Heart right ventricle (tissue), 16 donors: ENCODE measurements around the gene ZNF511. TPM values are rescaled to one million over a fixed set of nuclear protein-coding genes. Genes with fewer than 3 reads are reported as not detected.
"Not testable (repeated sequence)": the region's sequence is repeated elsewhere in the genome, so short reads cannot be mapped to it uniquely, and the experiment has no call there.

Experiments used
- ATAC-seq, 8 donors: fragments of 200-7000 bp; cut with Tn5 transposase; one replicate each; pipeline ENCODE4 v1.9.1; 2020; ENCODE audit warnings: mild to moderate bottlenecking in 8 of 8, moderate library complexity in 8 of 8, moderate number of reproducible peaks in 1 of 8
- DNase-seq, 2 donors: peaks; one replicate each; pipeline ENCODE4 v3.0.0-alpha.2; 2020
- H3K27ac ChIP-seq, 10 donors: fragments of 200-600 bp; sonication (generic) in 2 of 10; one replicate each; pipeline versions ENCODE4 v1.5.0 to v1.8.0; 2020 to 2022; ENCODE audit warnings: mild to moderate bottlenecking in 3 of 10
- H3K27me3 ChIP-seq, 7 donors: fragments of 200-600 bp; one replicate each; pipeline ENCODE4 v1.8.0; 2021 to 2022; ENCODE audit warnings: mild to moderate bottlenecking in 2 of 7
- H3K36me3 ChIP-seq, 9 donors: fragments of 200-600 bp; sonication (generic) in 1 of 9; one replicate each; pipeline versions ENCODE4 v1.5.0 to v1.8.0; 2020 to 2022; ENCODE audit warnings: mild to moderate bottlenecking in 2 of 9
- H3K4me1 ChIP-seq, 9 donors: fragments of 200-600 bp; sonication (generic) in 1 of 9; one replicate each; pipeline versions ENCODE4 v1.5.0 to v1.8.0; 2020 to 2022; ENCODE audit warnings: mild to moderate bottlenecking in 4 of 9
- H3K4me3 ChIP-seq, 10 donors: fragments of 200-600 bp; sonication (generic) in 2 of 10; one replicate each; pipeline versions ENCODE4 v1.5.0 to v1.8.0; 2020 to 2022; ENCODE audit warnings: mild to moderate bottlenecking in 7 of 10, moderate library complexity in 2 of 10
- H3K9me3 ChIP-seq, 11 donors: fragments of 200-600 bp in 10 of 11; sonication (generic) in 2 of 11; one replicate each; pipeline versions ENCODE4 v1.5.0 to v1.8.0; 2013 to 2022; ENCODE audit warnings: mild to moderate bottlenecking in 2 of 11, control low read depth in 1 of 11, moderate library complexity in 1 of 11
- WGBS, 2 donors: extraction: QIAGEN DNeasy Blood & Tissue Kit; methylation state at CpG; one replicate each; pipeline ENCODE4 v1.1.7; 2013; ENCODE audit warnings: inconsistent platforms in 1 of 2; 5-methylcytosine and 5-hydroxymethylcytosine counted together
- intact Hi-C, 10 donors: fragments of 100-400 bp; cut with DNase I; formaldehyde crosslinking; loops; one replicate each; pipeline versions ENCODE4 v1.11.1 to v1.14.2; 2022
- polyA plus RNA-seq, 2 donors: library from polyadenylated mRNA; stranded (reverse); fragments of 200-250 nt; gene quantifications; one replicate each; pipeline ENCODE4 v1.2.3, GENCODE V29; 2013
- total RNA-seq, 10 donors: library from RNA; stranded (reverse); fragmentation: NEBNext Ultra II Directional in 3 of 10; extraction: Animal tissue kit (Norgen Biotek cat#: 25700) in 3 of 10; gene quantifications; one replicate each; pipeline versions ENCODE4 v1.2.1 to v1.2.4, GENCODE V29; 2021 to 2023
- TF ChIP-seq, protein P1 (sequence below), 9 donors: fragments of 200-600 bp; sonication (generic) in 2 of 9; IDR thresholded peaks; one replicate each; pipeline versions ENCODE4 v1.5.0 to v1.8.0; 2021 to 2022; ENCODE audit warnings: antibody characterized with exemption in 9 of 9, mild to moderate bottlenecking in 5 of 9, moderate library complexity in 1 of 9
- donor health status: Arrhythmogenic right ventricular cardiomyopathy.
- donor health status: ischemic (EF 13 %, LVEDD 7.1; RV severe dilation, severe dysfunction).
- donor health status: healthy with polysubstance abuse.
- donor health status: DM: no; HTN: yes; CAD: no.
- donor health status: DM: no; HTN: no; CAD: no.
- donor health status: ischemic (EF 25% LVEDD 6.9; RV normal size, moderate dysfunction).
- donor health status: ischemic (EF 25% LVEDD 5.7; RV mildly dilated, moderate dysfunction).
- donor health status: healthy.
- donor health status: DM: yes; HTN: yes; CAD: no.
- donor health status: Ischemic cardiomyopathy.
- donor health status: ischemic (EF 35%, LVEDD 5.7; RV mildly dilated, moderate dysfunction).
- donor health status: nonischemic (EF 11% LVEDD 7.7; RV severe dilation, severe dysfunction).
- donor health status: DM: yes; HTN: yes; CAD: no.
- donor health status: PGD.
- donor health status: ischemic (EF 29% LVEDD 5.4; RV normal size, mild dysfunction).
- donor health status: nonischemic (EF 23%, LVEDD 6.1; RV moderate dilation, normal function).

The ZNF511 gene
- total and polyA plus RNA-seq, 12 donors = 30.6 to 129 (median 43.5) TPM

DNA sequence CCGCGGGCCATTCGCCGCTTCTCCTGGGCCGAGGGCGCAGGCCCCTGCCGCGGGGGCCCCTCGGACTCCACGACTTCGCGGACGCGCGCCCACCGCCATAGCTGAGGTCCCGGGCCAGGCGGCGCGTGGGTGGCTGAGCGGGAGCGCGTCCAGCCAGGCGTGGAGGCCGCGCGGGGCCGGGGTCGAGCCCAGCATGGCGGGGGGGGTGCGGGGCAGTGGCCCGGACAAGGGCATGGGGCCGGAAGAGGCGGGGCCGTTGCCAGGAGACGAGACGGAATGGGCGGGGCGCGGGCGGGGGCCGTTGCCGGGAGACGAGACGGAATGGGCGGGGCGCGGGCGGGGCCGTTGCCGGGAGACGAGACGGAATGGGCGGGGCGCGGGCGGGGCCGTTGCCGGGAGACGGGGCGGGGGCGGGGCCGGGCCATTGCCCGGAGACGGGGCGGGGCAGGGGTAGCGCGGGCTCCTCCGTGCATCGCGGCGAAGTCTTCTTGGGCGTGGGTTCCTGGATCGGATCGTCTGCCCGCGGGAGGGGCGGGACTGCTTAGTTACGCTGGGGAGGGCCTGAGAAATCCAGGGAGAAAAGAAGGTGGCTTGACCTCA is 46.9 kb upstream of the ZNF511 start:
- TF ChIP-seq, protein P1, sequence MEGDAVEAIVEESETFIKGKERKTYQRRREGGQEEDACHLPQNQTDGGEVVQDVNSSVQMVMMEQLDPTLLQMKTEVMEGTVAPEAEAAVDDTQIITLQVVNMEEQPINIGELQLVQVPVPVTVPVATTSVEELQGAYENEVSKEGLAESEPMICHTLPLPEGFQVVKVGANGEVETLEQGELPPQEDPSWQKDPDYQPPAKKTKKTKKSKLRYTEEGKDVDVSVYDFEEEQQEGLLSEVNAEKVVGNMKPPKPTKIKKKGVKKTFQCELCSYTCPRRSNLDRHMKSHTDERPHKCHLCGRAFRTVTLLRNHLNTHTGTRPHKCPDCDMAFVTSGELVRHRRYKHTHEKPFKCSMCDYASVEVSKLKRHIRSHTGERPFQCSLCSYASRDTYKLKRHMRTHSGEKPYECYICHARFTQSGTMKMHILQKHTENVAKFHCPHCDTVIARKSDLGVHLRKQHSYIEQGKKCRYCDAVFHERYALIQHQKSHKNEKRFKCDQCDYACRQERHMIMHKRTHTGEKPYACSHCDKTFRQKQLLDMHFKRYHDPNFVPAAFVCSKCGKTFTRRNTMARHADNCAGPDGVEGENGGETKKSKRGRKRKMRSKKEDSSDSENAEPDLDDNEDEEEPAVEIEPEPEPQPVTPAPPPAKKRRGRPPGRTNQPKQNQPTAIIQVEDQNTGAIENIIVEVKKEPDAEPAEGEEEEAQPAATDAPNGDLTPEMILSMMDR (IDR thresholded peaks at IDR 0.05) = no peak
- peaks cover 0 to 4% (median 0%) of the 10 kb centered on the region in 9 donors for H3K36me3 ChIP-seq
- 0 to 1% methylated on average over 47 to 72 of the region's 79 CpGs for WGBS, 2 donors
- ATAC-seq (peak; percentile 65 to 89 (median 80)), DNase-seq (peak; percentile 85 to 93)
- H3K4me3 ChIP-seq = peak overlapping the region; percentile 36 to 84 (median 74)
- intact Hi-C loops = no loop called here
- H3K4me1 ChIP-seq = peaks cover 10 to 69% (median 41%) of the 10 kb centered on the region in 9 donors
- H3K9me3 ChIP-seq = no peaks in the 10 kb centered on the region
- no peaks in the 10 kb centered on the region for H3K27me3 ChIP-seq
- peak overlapping the region; percentile 80 to 97 (median 88) for H3K27ac ChIP-seq

- intact Hi-C loops = no loop called here
- 89 to 91% methylated on average over 14 of the region's 14 CpGs for WGBS, 2 donors
Measured at GRCh38 chr10:133262696-133263095, 46.0 kb upstream of the ZNF511 start.

DNA sequence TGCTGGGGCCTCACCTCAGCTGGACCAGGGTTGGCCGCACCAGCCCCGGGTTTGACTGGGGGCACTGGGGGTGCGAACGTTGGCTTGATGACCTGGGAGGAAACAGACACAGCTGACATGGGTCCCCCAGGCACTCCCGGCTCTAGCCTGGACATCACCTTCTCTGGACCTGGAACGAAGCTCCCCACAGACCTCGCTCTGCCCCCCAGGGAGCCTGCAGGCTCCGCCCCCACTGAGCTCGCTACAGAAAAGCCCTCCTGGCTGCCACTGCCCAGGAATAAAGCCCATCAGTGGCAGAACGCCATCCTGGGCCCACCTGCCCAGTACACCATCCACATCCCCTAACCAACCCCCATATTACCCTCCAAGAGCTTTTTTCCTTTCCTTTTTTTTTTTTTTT is 45.0 kb upstream of the ZNF511 start:
- DNase-seq (no peak), ATAC-seq (no peak)
- TF ChIP-seq, protein P1 (IDR thresholded peaks at IDR 0.05) = no peak
- Histone ChIP-seq H3K9me3 (no peaks in the 10 kb centered on the region), H3K4me1 (peaks cover 7 to 50% (median 25%) of the 10 kb centered on the region in 9 donors), H3K27me3 (no peaks in the 10 kb centered on the region), H3K4me3 (no peak overlapping the region), H3K27ac (no peak overlapping the region), H3K36me3 (peaks cover 0 to 21% (median 0%) of the 10 kb centered on the region in 9 donors)
- intact Hi-C loops = no loop called here
- WGBS, 2 donors = 85 to 89% methylated on average over 10 of the region's 10 CpGs

More at GRCh38 chr10:133262696-133263095, 46.0 kb upstream of the ZNF511 start:
- peak in 1 of 8 donors; percentile 2 for ATAC-seq
- Histone ChIP-seq H3K27me3 (no peaks in the 10 kb centered on the region), H3K4me3 (peak overlapping the region in 1 of 10 donors; percentile 69), H3K9me3 (no peaks in the 10 kb centered on the region), H3K4me1 (peaks cover 10 to 60% (median 35%) of the 10 kb centered on the region in 9 donors), H3K27ac (peak overlapping the region in 1 of 10 donors; percentile 59), H3K36me3 (peaks cover 0 to 12% (median 0%) of the 10 kb centered on the region in 9 donors)
- TF ChIP-seq, protein P1 (IDR thresholded peaks at IDR 0.05) = no peak
- DNase-seq = no peak

DNA sequence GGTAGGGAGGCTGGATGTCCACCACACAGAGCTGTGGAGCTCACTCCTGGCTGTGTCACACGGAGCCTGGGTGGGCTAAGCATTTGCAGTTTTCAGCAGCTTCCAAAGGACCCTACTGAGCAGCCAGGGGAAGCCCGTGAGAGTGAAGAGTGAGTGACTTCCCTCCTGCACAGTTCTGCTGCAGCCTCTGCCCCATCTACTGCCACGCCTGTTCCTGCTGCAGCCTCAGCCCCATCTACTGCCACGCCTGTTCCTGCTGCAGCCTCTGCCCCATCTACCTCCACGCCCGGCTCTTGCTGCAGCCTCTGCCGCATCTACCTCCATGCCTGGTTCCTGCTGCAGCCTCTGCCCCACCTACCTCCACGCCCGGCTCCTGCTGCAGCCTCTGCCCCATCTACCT is 44.3 kb upstream of the ZNF511 start:
- WGBS, 2 donors = 69 to 73% methylated on average over 9 of the region's 9 CpGs
- intact Hi-C loops = no loop called here
- Histone ChIP-seq H3K9me3 (no peaks in the 10 kb centered on the region), H3K27ac (no peak overlapping the region), H3K4me3 (no peak overlapping the region), H3K4me1 (peaks cover 7 to 42% (median 19%) of the 10 kb centered on the region in 9 donors), H3K36me3 (peaks cover 0 to 29% (median 0%) of the 10 kb centered on the region in 9 donors), H3K27me3 (no peaks in the 10 kb centered on the region)
- no peak for DNase-seq
- TF ChIP-seq, protein P1 (IDR thresholded peaks at IDR 0.05) = no peak
- no peak for ATAC-seq

- H3K9me3 ChIP-seq, ATAC-seq, H3K27ac ChIP-seq, H3K4me3 ChIP-seq, intact Hi-C loops, DNase-seq, H3K27me3 ChIP-seq: not testable (repeated sequence)
- H3K36me3 ChIP-seq = peaks cover 0 to 35% (median 0%) of the 10 kb centered on the region in 9 donors
- H3K4me1 ChIP-seq = peaks cover 7 to 37% (median 19%) of the 10 kb centered on the region in 9 donors
- 87 to 92% methylated on average over 10 of the region's 10 CpGs for WGBS, 2 donors
Measured at GRCh38 chr10:133265052-133265451, 43.7 kb upstream of the ZNF511 start.
